ENCODE data around the gene MAPK8IP1. TPM values are rescaled to one million over a fixed set of nuclear protein-coding genes. Genes with fewer than 3 reads are reported as not detected.
A peak's percentile ranks its signal among the peaks of the same experiment; 100 is the strongest.

MAPK8IP1 gene
- total RNA-seq, 1 donor: 8.0 TPM

GRCh38 chr11:45926001-45926401 is 40.5 kb downstream of the MAPK8IP1 start:
- no peaks in the 10 kb centered on the region for H3K36me3 ChIP-seq (ENCODE audit: insufficient read depth, low read length)

GRCh38 chr11:45926536-45927331 is 41.3 kb downstream of the MAPK8IP1 start:
- Histone ChIP-seq H4K20me1 (ENCODE audit: insufficient read depth, low read length) (peaks cover 3% of the 10 kb centered on the region), H3K4me1 (ENCODE audit: insufficient read depth, low read length) (no peaks in the 10 kb centered on the region)
- TF ChIP-seq, protein P1, sequence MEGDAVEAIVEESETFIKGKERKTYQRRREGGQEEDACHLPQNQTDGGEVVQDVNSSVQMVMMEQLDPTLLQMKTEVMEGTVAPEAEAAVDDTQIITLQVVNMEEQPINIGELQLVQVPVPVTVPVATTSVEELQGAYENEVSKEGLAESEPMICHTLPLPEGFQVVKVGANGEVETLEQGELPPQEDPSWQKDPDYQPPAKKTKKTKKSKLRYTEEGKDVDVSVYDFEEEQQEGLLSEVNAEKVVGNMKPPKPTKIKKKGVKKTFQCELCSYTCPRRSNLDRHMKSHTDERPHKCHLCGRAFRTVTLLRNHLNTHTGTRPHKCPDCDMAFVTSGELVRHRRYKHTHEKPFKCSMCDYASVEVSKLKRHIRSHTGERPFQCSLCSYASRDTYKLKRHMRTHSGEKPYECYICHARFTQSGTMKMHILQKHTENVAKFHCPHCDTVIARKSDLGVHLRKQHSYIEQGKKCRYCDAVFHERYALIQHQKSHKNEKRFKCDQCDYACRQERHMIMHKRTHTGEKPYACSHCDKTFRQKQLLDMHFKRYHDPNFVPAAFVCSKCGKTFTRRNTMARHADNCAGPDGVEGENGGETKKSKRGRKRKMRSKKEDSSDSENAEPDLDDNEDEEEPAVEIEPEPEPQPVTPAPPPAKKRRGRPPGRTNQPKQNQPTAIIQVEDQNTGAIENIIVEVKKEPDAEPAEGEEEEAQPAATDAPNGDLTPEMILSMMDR (IDR thresholded peaks at IDR 0.05; ENCODE audit: extremely low read depth, low read depth, low read length): no peak

More at GRCh38 chr11:45926001-45926401, 40.5 kb downstream of the MAPK8IP1 start:
- Histone ChIP-seq H3K4me2 (ENCODE audit: insufficient read depth, low read length) (no peak overlapping the region), H3K27ac (ENCODE audit: low read depth, low read length) (no peak overlapping the region), H3K9me3 (ENCODE audit: low read depth, low read length) (no peaks in the 10 kb centered on the region), H3K27me3 (ENCODE audit: insufficient read depth, low read length) (peaks cover 52% of the 10 kb centered on the region), H2AFZ (ENCODE audit: low read length) (no peak overlapping the region), H3K4me3 (ENCODE audit: insufficient read depth, low read length) (no peak overlapping the region), H4K20me1 (ENCODE audit: insufficient read depth, low read length) (peaks cover 3% of the 10 kb centered on the region), H3K4me1 (ENCODE audit: insufficient read depth, low read length) (no peaks in the 10 kb centered on the region), H3K79me2 (ENCODE audit: insufficient read depth, low read length) (no peaks in the 10 kb centered on the region)
- DNase-seq (ENCODE audit: insufficient read length, low spot score, missing footprints): peak; percentile 76
- TF ChIP-seq, protein P1 (IDR thresholded peaks at IDR 0.05; ENCODE audit: extremely low read depth, low read depth, low read length): no peak

GRCh38 chr11:45927332-45927683 is 41.9 kb downstream of the MAPK8IP1 start:
- Histone ChIP-seq H4K20me1 (ENCODE audit: insufficient read depth, low read length) (peaks cover 5% of the 10 kb centered on the region), H3K79me2 (ENCODE audit: insufficient read depth, low read length) (no peaks in the 10 kb centered on the region), H2AFZ (ENCODE audit: low read length) (no peak overlapping the region), H3K27me3 (ENCODE audit: insufficient read depth, low read length) (peaks cover 39% of the 10 kb centered on the region), H3K4me3 (ENCODE audit: insufficient read depth, low read length) (no peak overlapping the region), H3K4me1 (ENCODE audit: insufficient read depth, low read length) (no peaks in the 10 kb centered on the region), H3K36me3 (ENCODE audit: insufficient read depth, low read length) (no peaks in the 10 kb centered on the region), H3K4me2 (ENCODE audit: insufficient read depth, low read length) (no peak overlapping the region), H3K9me3 (ENCODE audit: low read depth, low read length) (no peaks in the 10 kb centered on the region), H3K27ac (ENCODE audit: low read depth, low read length) (no peak overlapping the region)
- peak; percentile 77 for DNase-seq (ENCODE audit: insufficient read length, low spot score, missing footprints)
- TF ChIP-seq, protein P1 (IDR thresholded peaks at IDR 0.05; ENCODE audit: extremely low read depth, low read depth, low read length): no peak

More at GRCh38 chr11:45926536-45927331, 41.3 kb downstream of the MAPK8IP1 start:
- H2AFZ ChIP-seq (ENCODE audit: low read length): no peak overlapping the region
- peaks cover 45% of the 10 kb centered on the region for H3K27me3 ChIP-seq (ENCODE audit: insufficient read depth, low read length)
- H3K4me2 ChIP-seq (ENCODE audit: insufficient read depth, low read length): no peak overlapping the region
- no peaks in the 10 kb centered on the region for H3K9me3 ChIP-seq (ENCODE audit: low read depth, low read length)
- no peaks in the 10 kb centered on the region for H3K36me3 ChIP-seq (ENCODE audit: insufficient read depth, low read length)
- H3K79me2 ChIP-seq (ENCODE audit: insufficient read depth, low read length): no peaks in the 10 kb centered on the region
- no peak overlapping the region for H3K27ac ChIP-seq (ENCODE audit: low read depth, low read length)
- no peak overlapping the region for H3K4me3 ChIP-seq (ENCODE audit: insufficient read depth, low read length)
- peak; percentile 81 for DNase-seq (ENCODE audit: insufficient read length, low spot score, missing footprints)

- H3K27me3 ChIP-seq (ENCODE audit: insufficient read depth, low read length): peaks cover 33% of the 10 kb centered on the region
- no peak overlapping the region for H3K27ac ChIP-seq (ENCODE audit: low read depth, low read length)
- H3K9me3 ChIP-seq (ENCODE audit: low read depth, low read length): no peaks in the 10 kb centered on the region
- H2AFZ ChIP-seq (ENCODE audit: low read length): no peak overlapping the region
- no peak overlapping the region for H3K4me3 ChIP-seq (ENCODE audit: insufficient read depth, low read length)
- no peak overlapping the region for H3K4me2 ChIP-seq (ENCODE audit: insufficient read depth, low read length)
- H3K4me1 ChIP-seq (ENCODE audit: insufficient read depth, low read length): no peaks in the 10 kb centered on the region
- TF ChIP-seq, protein P1 (IDR thresholded peaks at IDR 0.05; ENCODE audit: extremely low read depth, low read depth, low read length): no peak
- peaks cover 5% of the 10 kb centered on the region for H4K20me1 ChIP-seq (ENCODE audit: insufficient read depth, low read length)
- H3K36me3 ChIP-seq (ENCODE audit: insufficient read depth, low read length): peaks cover under 1% of the 10 kb centered on the region
- peak; percentile 76 for DNase-seq (ENCODE audit: insufficient read length, low spot score, missing footprints)
- no peaks in the 10 kb centered on the region for H3K79me2 ChIP-seq (ENCODE audit: insufficient read depth, low read length)
Observed at GRCh38 chr11:45927684-45928413, 42.4 kb downstream of the MAPK8IP1 start.
